Measurements from ENCODE around the gene IQGAP1. TPM values are rescaled to one million over a fixed set of nuclear protein-coding genes. Genes with fewer than 3 reads are reported as not detected.

Gene IQGAP1
- total and polyA plus RNA-seq, 5 donors, result 30.0 to 57.9 (median 53.6) TPM

- WGBS, result 74% methylated on average over 3 of the region's 3 CpGs
- no peak for DNase-seq
- H3K4me3 ChIP-seq (ENCODE audit: low read length), result no peak overlapping the region
- H3K27ac ChIP-seq (ENCODE audit: low read length), result no peak overlapping the region
- no peak for ATAC-seq
- intact Hi-C loops (cut with DNase I), result no loop called here
- no peaks in the 10 kb centered on the region for H3K27me3 ChIP-seq (ENCODE audit: control insufficient read depth, insufficient read depth)
- H3K4me1 ChIP-seq (ENCODE audit: control insufficient read depth, insufficient read depth, low read length), result peaks cover 4% of the 10 kb centered on the region
- H3K9me3 ChIP-seq (ENCODE audit: control insufficient read depth, low read length), result no peaks in the 10 kb centered on the region
Measured at GRCh38 chr15:90465930-90466567, 78.0 kb downstream of the IQGAP1 start.

DNA sequence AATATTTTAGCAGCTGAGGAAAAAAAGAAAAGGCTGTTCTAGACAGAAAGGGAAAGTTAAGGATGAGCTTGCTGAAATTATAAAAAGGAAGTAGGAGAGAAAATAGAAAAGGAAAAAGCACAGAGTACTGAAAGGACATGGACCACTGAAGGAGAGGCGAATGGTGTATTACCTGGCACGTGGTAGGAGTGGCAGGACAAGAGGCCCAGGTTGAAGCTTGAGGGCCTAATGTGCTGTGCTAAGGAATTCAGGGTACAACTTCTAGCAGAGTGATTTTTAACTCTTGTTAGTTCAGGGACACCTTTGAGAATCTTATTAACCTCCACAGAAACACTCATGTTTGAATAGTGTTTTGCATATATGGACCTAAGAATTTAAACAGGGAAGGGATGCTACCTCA lies 81.7 kb downstream of the IQGAP1 start:
- DNase-seq, result no peak
- Histone ChIP-seq H3K9me3 (ENCODE audit: control insufficient read depth, low read length) (no peaks in the 10 kb centered on the region), H3K4me3 (ENCODE audit: low read length) (no peak overlapping the region), H3K4me1 (ENCODE audit: control insufficient read depth, insufficient read depth, low read length) (peaks cover 4% of the 10 kb centered on the region), H3K27ac (ENCODE audit: low read length) (no peak overlapping the region), H3K27me3 (ENCODE audit: control insufficient read depth, insufficient read depth) (no peaks in the 10 kb centered on the region)
- WGBS, result 81% methylated on average over 2 of the region's 2 CpGs
- intact Hi-C loops (cut with DNase I), result loop anchor here in 1 of 4 donors (10.0 kb wide), 1 partner anchor 105 kb away; no protein-coding TSS in a partner anchor
- no peak for ATAC-seq

DNA sequence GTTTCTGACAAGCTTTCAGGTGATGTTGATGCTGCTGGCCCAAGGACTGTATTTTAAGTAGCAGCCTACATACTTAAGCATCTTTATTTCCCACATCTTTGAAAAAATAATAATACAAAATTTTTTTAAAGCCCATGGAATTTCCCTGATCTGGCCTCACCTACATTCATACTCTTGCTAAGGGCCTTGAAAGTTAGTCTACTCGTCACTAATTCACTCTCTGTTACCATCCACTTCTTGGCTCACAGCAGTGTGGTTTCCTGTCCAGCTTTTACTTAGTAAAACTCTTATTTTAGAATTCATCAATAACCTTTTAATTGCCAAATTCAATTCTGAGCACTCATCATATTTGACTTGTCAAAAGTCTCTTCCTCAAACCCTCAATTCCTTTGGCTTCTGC lies 82.4 kb downstream of the IQGAP1 start:
- no peak for ATAC-seq
- 31% methylated on average over 1 of the region's 1 CpG for WGBS
- intact Hi-C loops (cut with DNase I), result loop anchor here in 1 of 4 donors (10.0 kb wide), 1 partner anchor 106 kb away; no protein-coding TSS in a partner anchor

DNA sequence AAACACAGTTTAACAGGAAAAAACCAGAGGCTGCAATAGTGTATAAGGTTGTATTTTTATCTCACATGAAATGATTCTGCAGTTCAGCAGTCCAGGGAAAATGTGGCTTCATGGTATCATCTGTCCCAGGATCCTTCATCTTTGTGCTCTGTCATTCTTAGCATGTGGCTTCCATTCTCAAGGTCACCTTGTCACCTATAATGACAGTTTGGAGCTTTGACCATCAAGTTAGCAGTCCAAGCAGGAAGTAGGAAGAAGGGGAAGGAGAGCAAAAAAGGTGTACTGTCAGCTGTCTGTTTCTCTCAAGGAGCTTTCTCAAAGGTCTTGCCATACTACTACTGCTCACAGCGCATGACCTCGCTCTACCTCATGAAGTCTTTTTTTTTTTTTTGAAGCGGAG lies 83.1 kb downstream of the IQGAP1 start:
- Histone ChIP-seq H3K27me3 (ENCODE audit: control insufficient read depth, insufficient read depth) (no peaks in the 10 kb centered on the region), H3K27ac (ENCODE audit: low read length) (no peak overlapping the region), H3K4me3 (ENCODE audit: low read length) (no peak overlapping the region), H3K9me3 (ENCODE audit: control insufficient read depth, low read length) (no peaks in the 10 kb centered on the region), H3K4me1 (ENCODE audit: control insufficient read depth, insufficient read depth, low read length) (no peaks in the 10 kb centered on the region)
- intact Hi-C loops (cut with DNase I), result loop anchor here in 1 of 4 donors (10.0 kb wide), 1 partner anchor 106 kb away; no protein-coding TSS in a partner anchor
- WGBS, result 98% methylated on average over 3 of the region's 3 CpGs
- DNase-seq (no peak), ATAC-seq (no peak)

More for the DNA sequence above, 82.4 kb downstream of the IQGAP1 start:
- no peak overlapping the region for H3K4me3 ChIP-seq (ENCODE audit: low read length)
- no peaks in the 10 kb centered on the region for H3K27me3 ChIP-seq (ENCODE audit: control insufficient read depth, insufficient read depth)
- no peak overlapping the region for H3K27ac ChIP-seq (ENCODE audit: low read length)
- DNase-seq, result no peak
- H3K4me1 ChIP-seq (ENCODE audit: control insufficient read depth, insufficient read depth, low read length), result peaks cover 2% of the 10 kb centered on the region
- no peaks in the 10 kb centered on the region for H3K9me3 ChIP-seq (ENCODE audit: control insufficient read depth, low read length)

GRCh38 chr15:90471769-90472168 lies 83.7 kb downstream of the IQGAP1 start:
- intact Hi-C loops (cut with DNase I), result loop anchor here in 1 of 4 donors (10.0 kb wide), 1 partner anchor 107 kb away; no protein-coding TSS in a partner anchor
- Histone ChIP-seq H3K4me3 (ENCODE audit: low read length) (no peak overlapping the region), H3K27me3 (ENCODE audit: control insufficient read depth, insufficient read depth) (no peaks in the 10 kb centered on the region), H3K27ac (ENCODE audit: low read length) (no peak overlapping the region), H3K4me1 (ENCODE audit: control insufficient read depth, insufficient read depth, low read length) (no peaks in the 10 kb centered on the region), H3K9me3 (ENCODE audit: control insufficient read depth, low read length) (no peaks in the 10 kb centered on the region)
- ATAC-seq, result no peak
- no peak for DNase-seq
- WGBS, result 89% methylated on average over 4 of the region's 4 CpGs

DNA sequence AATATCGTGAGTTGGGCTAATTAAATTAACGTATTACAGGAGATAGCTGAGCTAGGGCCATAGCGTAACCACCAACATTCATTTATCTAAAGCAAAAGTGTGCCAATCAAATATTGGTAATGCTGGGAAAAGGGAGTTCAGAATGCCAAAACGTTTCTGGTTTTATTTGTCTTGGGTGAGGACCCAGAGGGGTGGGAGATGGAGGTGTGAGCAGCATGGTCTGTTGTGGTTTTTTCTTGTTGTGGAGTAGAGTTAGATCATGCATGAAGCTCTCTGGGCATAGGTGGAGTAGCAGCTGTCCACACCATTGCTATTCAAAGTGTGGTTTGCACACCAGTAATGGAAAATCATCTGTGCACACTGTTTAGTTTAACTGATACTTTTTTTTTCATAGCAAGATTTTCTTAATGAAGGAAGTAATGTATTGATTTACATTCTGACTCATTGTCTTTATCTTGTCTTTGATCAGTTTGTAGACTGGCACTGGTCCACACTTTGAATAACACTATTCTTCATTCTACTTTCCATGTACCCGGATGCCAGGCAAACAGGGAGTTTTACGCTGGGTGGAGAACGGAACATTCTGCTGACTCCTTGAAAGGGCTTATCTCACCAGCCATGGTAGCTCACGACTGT lies 90.9 kb downstream of the IQGAP1 start:
- Histone ChIP-seq H3K4me3 (ENCODE audit: low read length) (no peak overlapping the region), H3K27me3 (ENCODE audit: control insufficient read depth, insufficient read depth) (no peaks in the 10 kb centered on the region), H3K9me3 (ENCODE audit: control insufficient read depth, low read length) (no peaks in the 10 kb centered on the region), H3K4me1 (ENCODE audit: control insufficient read depth, insufficient read depth, low read length) (no peaks in the 10 kb centered on the region), H3K27ac (ENCODE audit: low read length) (no peak overlapping the region)
- DNase-seq (no peak), ATAC-seq (peak; percentile 22 to 72)
- WGBS, result 77% methylated on average over 8 of the region's 8 CpGs
- intact Hi-C loops (cut with DNase I), result loop anchor here in 1 of 4 donors (10.0 kb wide), 1 partner anchor 114 kb away; no protein-coding TSS in a partner anchor

- H3K9me3 ChIP-seq (ENCODE audit: control insufficient read depth, low read length), result no peaks in the 10 kb centered on the region
- 91% methylated on average over 5 of the region's 5 CpGs for WGBS
- no peaks in the 10 kb centered on the region for H3K27me3 ChIP-seq (ENCODE audit: control insufficient read depth, insufficient read depth)
- intact Hi-C loops (cut with DNase I), result loop anchor here (5.0 to 10.0 kb wide), 3 partner anchors 115 to 155 kb away; no protein-coding TSS in a partner anchor
- no peak overlapping the region for H3K4me3 ChIP-seq (ENCODE audit: low read length)
- H3K4me1 ChIP-seq (ENCODE audit: control insufficient read depth, insufficient read depth, low read length), result no peaks in the 10 kb centered on the region
- DNase-seq (no peak), ATAC-seq (no peak)
- H3K27ac ChIP-seq (ENCODE audit: low read length), result no peak overlapping the region
Measured at GRCh38 chr15:90479656-90480055, 91.6 kb downstream of the IQGAP1 start.

DNA sequence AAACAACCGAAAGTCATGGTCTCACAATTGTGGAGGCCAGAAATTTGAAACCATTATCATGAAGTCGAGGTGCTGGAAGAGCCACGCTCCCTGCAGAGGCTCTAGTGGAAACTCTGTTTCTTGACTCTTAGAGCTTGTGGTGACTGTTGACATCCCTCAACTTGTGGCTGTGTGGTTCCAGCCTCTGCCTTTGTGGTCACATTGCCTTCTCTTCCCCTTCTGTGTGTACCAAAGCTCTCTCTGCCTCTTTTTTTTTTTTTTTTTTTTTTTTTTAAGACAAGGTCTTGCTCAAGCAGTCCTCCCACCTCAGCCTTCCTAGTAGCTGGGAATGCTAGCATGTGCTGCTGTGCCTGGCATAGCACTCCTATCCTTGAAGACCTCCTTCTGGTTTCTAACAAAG lies 93.0 kb downstream of the IQGAP1 start:
- no peak for DNase-seq
- Histone ChIP-seq H3K9me3 (ENCODE audit: control insufficient read depth, low read length) (no peaks in the 10 kb centered on the region), H3K4me3 (ENCODE audit: low read length) (no peak overlapping the region), H3K27me3 (ENCODE audit: control insufficient read depth, insufficient read depth) (no peaks in the 10 kb centered on the region), H3K4me1 (ENCODE audit: control insufficient read depth, insufficient read depth, low read length) (no peaks in the 10 kb centered on the region), H3K27ac (ENCODE audit: low read length) (no peak overlapping the region)
- 71% methylated on average over 3 of the region's 3 CpGs for WGBS
- ATAC-seq, result no peak
- intact Hi-C loops (cut with DNase I), result loop anchor here in 3 of 4 donors (5.0 to 10.0 kb wide), 2 partner anchors 119 to 156 kb away; no protein-coding TSS in a partner anchor

DNA sequence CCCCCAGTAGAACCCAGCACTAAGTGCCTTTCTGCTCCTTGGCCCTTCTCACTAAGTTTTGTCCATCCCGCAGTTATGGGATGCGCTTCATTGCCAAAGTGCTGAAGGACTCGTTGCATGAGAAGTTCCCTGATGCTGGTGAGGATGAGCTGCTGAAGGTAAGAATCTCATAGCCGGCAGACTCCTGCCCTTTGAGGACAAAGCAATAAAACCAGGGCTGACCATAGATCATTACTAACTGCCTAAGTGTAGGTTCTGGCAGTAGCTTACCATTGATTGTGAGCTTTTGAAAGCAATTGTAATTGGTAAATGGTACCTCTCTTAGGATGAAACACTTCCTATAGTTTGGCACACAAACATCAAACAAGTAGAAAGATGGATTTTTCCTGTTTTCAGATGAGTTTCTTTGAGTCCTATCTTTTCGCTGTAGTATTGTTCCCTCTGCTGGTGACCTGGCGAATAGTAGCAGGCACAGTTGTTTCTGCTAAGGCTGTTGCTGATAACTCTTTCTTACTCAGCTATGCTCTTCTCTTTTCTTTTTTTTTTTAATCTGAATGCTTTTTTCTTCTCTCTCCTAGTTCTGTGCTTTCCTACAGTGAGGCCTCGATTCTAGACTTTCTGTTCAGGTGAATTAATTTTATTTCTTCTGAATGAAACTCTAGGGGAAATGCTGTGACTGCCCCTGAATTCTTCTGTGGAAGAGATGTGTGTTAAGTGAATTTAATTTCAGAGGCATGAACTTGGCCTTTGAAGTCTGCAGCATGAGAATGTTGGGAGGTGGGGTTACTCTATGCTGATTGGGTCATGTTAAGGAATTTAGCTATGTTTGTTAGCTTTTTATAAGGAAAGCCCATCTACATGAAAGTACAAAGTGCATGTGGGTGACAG lies 94.3 kb downstream of the IQGAP1 start:
- Histone ChIP-seq H3K4me3 (ENCODE audit: low read length) (no peak overlapping the region), H3K4me1 (ENCODE audit: control insufficient read depth, insufficient read depth, low read length) (no peaks in the 10 kb centered on the region), H3K9me3 (ENCODE audit: control insufficient read depth, low read length) (no peaks in the 10 kb centered on the region), H3K27ac (ENCODE audit: low read length) (no peak overlapping the region), H3K27me3 (ENCODE audit: control insufficient read depth, insufficient read depth) (no peaks in the 10 kb centered on the region)
- DNase-seq (no peak), ATAC-seq (peak; percentile 48 to 58)
- intact Hi-C loops (cut with DNase I), result loop anchor here in 3 of 4 donors (1.0 to 10.0 kb wide), 4 partner anchors 120 to 162 kb away; no protein-coding TSS in a partner anchor
- WGBS, result 56% methylated on average over 7 of the region's 7 CpGs

GRCh38 chr15:90483012-90483307 lies 94.9 kb downstream of the IQGAP1 start:
- ATAC-seq, result no peak
- no peak overlapping the region for H3K27ac ChIP-seq (ENCODE audit: low read length)
- DNase-seq, result no peak
- H3K27me3 ChIP-seq (ENCODE audit: control insufficient read depth, insufficient read depth), result no peaks in the 10 kb centered on the region
- no peaks in the 10 kb centered on the region for H3K9me3 ChIP-seq (ENCODE audit: control insufficient read depth, low read length)
- no peaks in the 10 kb centered on the region for H3K4me1 ChIP-seq (ENCODE audit: control insufficient read depth, insufficient read depth, low read length)
- 88% methylated on average over 1 of the region's 1 CpG for WGBS
- intact Hi-C loops (cut with DNase I), result loop anchor here in 3 of 4 donors (2.0 to 10.0 kb wide), 3 partner anchors 121 to 162 kb away; no protein-coding TSS in a partner anchor
- no peak overlapping the region for H3K4me3 ChIP-seq (ENCODE audit: low read length)
